ENCODE measurements around the gene ADGRL2.

- TF ChIP-seq, protein P1, sequence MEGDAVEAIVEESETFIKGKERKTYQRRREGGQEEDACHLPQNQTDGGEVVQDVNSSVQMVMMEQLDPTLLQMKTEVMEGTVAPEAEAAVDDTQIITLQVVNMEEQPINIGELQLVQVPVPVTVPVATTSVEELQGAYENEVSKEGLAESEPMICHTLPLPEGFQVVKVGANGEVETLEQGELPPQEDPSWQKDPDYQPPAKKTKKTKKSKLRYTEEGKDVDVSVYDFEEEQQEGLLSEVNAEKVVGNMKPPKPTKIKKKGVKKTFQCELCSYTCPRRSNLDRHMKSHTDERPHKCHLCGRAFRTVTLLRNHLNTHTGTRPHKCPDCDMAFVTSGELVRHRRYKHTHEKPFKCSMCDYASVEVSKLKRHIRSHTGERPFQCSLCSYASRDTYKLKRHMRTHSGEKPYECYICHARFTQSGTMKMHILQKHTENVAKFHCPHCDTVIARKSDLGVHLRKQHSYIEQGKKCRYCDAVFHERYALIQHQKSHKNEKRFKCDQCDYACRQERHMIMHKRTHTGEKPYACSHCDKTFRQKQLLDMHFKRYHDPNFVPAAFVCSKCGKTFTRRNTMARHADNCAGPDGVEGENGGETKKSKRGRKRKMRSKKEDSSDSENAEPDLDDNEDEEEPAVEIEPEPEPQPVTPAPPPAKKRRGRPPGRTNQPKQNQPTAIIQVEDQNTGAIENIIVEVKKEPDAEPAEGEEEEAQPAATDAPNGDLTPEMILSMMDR (conservative IDR thresholded peaks at IDR 0.05), result no peak
- no peak for TF ChIP-seq EZH2 (IDR thresholded peaks at IDR 0.05; ENCODE audit: low read depth)
These were observed 19.9 kb upstream of the ADGRL2 start for GRCh38 chr1:81780705-81781454.
